K562 (cell line): ENCODE data around the gene CYTH4. TPM values are rescaled to one million over a fixed set of nuclear protein-coding genes. Genes with fewer than 3 reads are reported as not detected.
A peak's percentile ranks its signal among the peaks of the same experiment; 100 is the strongest.

Experiments
- ATAC-seq: fragments of 200-7000 bp; cut with Tn5 transposase; 3 replicates; pipeline ENCODE4 v1.9.1; 2020; ENCODE audit warnings: moderate library complexity
- BruUV-seq: library from RNA; stranded (reverse); fragments of 400-500 nt; replicated peaks from 2 replicates; lab custom pipeline; 2021; lab: Mats Ljungman, UMichigan
- CTCF ChIA-PET: fragments of 300-600 bp; formaldehyde crosslinking; extraction: SDS; loops from one replicate; lab custom pipeline; 2021; ENCODE audit warnings: low intra/inter-chr PET ratio; lab: Yijun Ruan, JAX
- POLR2A ChIA-PET: fragments of 300-600, 350-650 bp; sonication (Branson Sonifier 250); formaldehyde crosslinking; extraction: SDS; loops from one replicate; lab custom pipeline; 2021; ENCODE audit warnings: antibody characterized with exemption, inconsistent platforms; lab: Yijun Ruan, JAX
- DNase-seq, 4 experiments: peaks; one replicate each; pipeline versions ENCODE4 v3.0.0 to v3.0.0-alpha.2; 2011 to 2018; ENCODE audit warnings: low spot score in 3 of 4, mixed read lengths in 3 of 4; ENCODE audit errors: extremely low read depth in 1 of 4
- FAIRE-seq: peaks from 2 replicates; lab custom pipeline; 2011; peaks lifted over from hg19 to GRCh38; lab: Jason Lieb, UNC
- H2AFZ ChIP-seq: 2 replicates; pipeline ENCODE4 v1.6.0; 2011; ENCODE audit warnings: low read depth, low read length, control low read depth, inconsistent platforms
- H3K27ac ChIP-seq: fragments of 200-600 bp; 3 replicates; pipeline ENCODE4 v1.8.0; 2011; ENCODE audit warnings: low read depth, mild to moderate bottlenecking, control low read depth, inconsistent platforms, low read length, moderate library complexity, mixed read lengths; ENCODE audit errors: extremely low read depth
- H3K27me3 ChIP-seq, 2 experiments: fragments of 300-600 bp in 1 of 2; 2 replicates in 1 of 2; 3 replicates in 1 of 2; pipeline versions ENCODE4 v1.6.0 to v1.8.0; 2011; ENCODE audit warnings: inconsistent platforms in 2 of 2, low read length in 2 of 2, mild to moderate bottlenecking in 1 of 2, mixed read lengths in 1 of 2, moderate library complexity in 1 of 2; ENCODE audit not compliant: control insufficient read depth in 2 of 2, insufficient read depth in 2 of 2
- H3K36me3 ChIP-seq: fragments of 300-600 bp; 3 replicates; pipeline ENCODE4 v1.8.0; 2011; ENCODE audit warnings: mild to moderate bottlenecking, low read length, inconsistent platforms; ENCODE audit not compliant: control insufficient read depth, insufficient read depth
- H3K4me1 ChIP-seq, 2 experiments: fragments of 200-600 bp in 1 of 2; replicated peaks in 1 of 2; 2 replicates in 1 of 2; 3 replicates in 1 of 2; pipeline versions ENCODE4 v1.5.1 to v1.8.0; 2011; ENCODE audit warnings: inconsistent platforms in 2 of 2, low read length in 2 of 2, mild to moderate bottlenecking in 1 of 2, mixed read lengths in 1 of 2, moderate library complexity in 1 of 2; ENCODE audit not compliant: control insufficient read depth in 2 of 2, insufficient read depth in 2 of 2
- H3K4me2 ChIP-seq: 2 replicates; pipeline ENCODE4 v1.6.1; 2011; ENCODE audit warnings: low read length, control low read depth, inconsistent platforms, mixed read lengths; ENCODE audit not compliant: insufficient read depth
- H3K4me3 ChIP-seq: fragments of 200-600 bp; sonication (generic), shearing (Covaris generic); 2 replicates; pipeline ENCODE4 v1.5.1; 2016; ENCODE audit warnings: control low read depth, inconsistent platforms
- H3K79me2 ChIP-seq: fragments of 200-600 bp; 3 replicates; pipeline ENCODE4 v1.8.0; 2011; ENCODE audit warnings: low read length, inconsistent platforms; ENCODE audit not compliant: control insufficient read depth, insufficient read depth
- H3K9ac ChIP-seq, 2 experiments: 2 replicates each; pipeline versions ENCODE4 v1.6.0 to v1.6.1; 2011; ENCODE audit warnings: low read depth in 2 of 2, low read length in 2 of 2, control low read depth in 1 of 2, inconsistent platforms in 1 of 2, mild to moderate bottlenecking in 1 of 2, mixed read lengths in 1 of 2; ENCODE audit not compliant: insufficient read depth in 1 of 2
- H3K9me1 ChIP-seq: one replicate; pipeline ENCODE4 v1.6.0; 2011; ENCODE audit warnings: inconsistent platforms, mild to moderate bottlenecking, low read length, moderate library complexity; ENCODE audit not compliant: control insufficient read depth, insufficient read depth
- H3K9me3 ChIP-seq: replicated peaks from 2 replicates; pipeline ENCODE4 v1.5.1; 2011; ENCODE audit warnings: low read depth, low read length, inconsistent platforms; ENCODE audit not compliant: control insufficient read depth, insufficient read depth
- H4K20me1 ChIP-seq: replicated peaks from 2 replicates; pipeline ENCODE4 v1.6.1; 2011; ENCODE audit warnings: low read length, inconsistent platforms, mixed read lengths; ENCODE audit not compliant: control insufficient read depth, insufficient read depth
- BRCA1 ChIP-seq, 2 experiments: fragments of 450-650 bp in 1 of 2; sonication (generic) in 1 of 2; formaldehyde crosslinking in 1 of 2; IDR thresholded peaks; 2 replicates each; pipeline versions ENCODE4 v1.5.0 to v1.6.1; 2017 to 2020; ENCODE audit warnings: mild to moderate bottlenecking in 1 of 2, missing genetic modification reagents in 1 of 2
- ESRRB ChIP-seq: fragments of 250-450 bp; sonication (Bioruptor Pico); IDR thresholded peaks from 2 replicates; pipeline ENCODE4 v1.5.0; 2020; ENCODE audit warnings: mild to moderate bottlenecking, moderate library complexity, borderline replicate concordance
- HMG20B ChIP-seq: fragments of 250-450 bp; sonication (Bioruptor Pico); IDR thresholded peaks from 2 replicates; pipeline ENCODE4 v1.5.0; 2021; ENCODE audit warnings: mild to moderate bottlenecking
- KDM1A ChIP-seq, 2 experiments: fragments of 450-650 bp; IDR thresholded peaks; 2 replicates each; pipeline ENCODE4 v1.6.1; 2016; ENCODE audit warnings: mild to moderate bottlenecking in 2 of 2
- KDM4B ChIP-seq, 2 experiments: fragments of 450-650 bp in 1 of 2; sonication (generic) in 1 of 2; IDR thresholded peaks; 2 replicates each; pipeline ENCODE4 v1.6.1; 2016 to 2017; ENCODE audit warnings: borderline replicate concordance in 2 of 2, antibody characterized with exemption in 1 of 2, low read depth in 1 of 2, mild to moderate bottlenecking in 1 of 2
- LARP7 ChIP-seq: fragments of 450-650 bp; IDR thresholded peaks from 2 replicates; pipeline ENCODE4 v1.6.1; 2016
- MAZ ChIP-seq, 2 experiments: fragments of 450-650 bp in 1 of 2; sonication (generic) in 1 of 2; formaldehyde crosslinking; IDR thresholded peaks in 1 of 2; conservative IDR thresholded peaks in 1 of 2; 2 replicates each; pipeline versions ENCODE4 v1.4.0 to v1.5.0; 2020; ENCODE audit warnings: mild to moderate bottlenecking in 1 of 2, missing genetic modification reagents in 1 of 2
- MBD2 ChIP-seq: sonication (generic); IDR thresholded peaks from 2 replicates; pipeline ENCODE4 v1.6.1; 2016; ENCODE audit warnings: low read depth, borderline replicate concordance
- PCBP1 ChIP-seq: fragments of 200-400 bp; formaldehyde crosslinking; IDR thresholded peaks from 2 replicates; pipeline ENCODE4 v1.6.1; 2018; ENCODE audit warnings: mild to moderate bottlenecking, low read depth, low read length; ENCODE audit not compliant: poor library complexity, severe bottlenecking
- RBFOX2 ChIP-seq: fragments of 200-400 bp; formaldehyde crosslinking; IDR thresholded peaks from 2 replicates; pipeline ENCODE4 v1.6.1; 2017; ENCODE audit warnings: low read depth, mild to moderate bottlenecking, low read length, moderate library complexity
- RBM25 ChIP-seq: fragments of 200-400 bp; formaldehyde crosslinking; IDR thresholded peaks from 2 replicates; pipeline ENCODE4 v1.6.1; 2018; ENCODE audit warnings: low read length, low read depth, moderate library complexity; ENCODE audit not compliant: severe bottlenecking
- SETDB1 ChIP-seq: IDR thresholded peaks from one replicate; pipeline ENCODE4 v1.6.1; 2012; ENCODE audit warnings: low read length, control low read depth, inconsistent platforms
- TRIM24 ChIP-seq, 2 experiments: fragments of 450-650 bp; IDR thresholded peaks; 2 replicates each; pipeline ENCODE4 v1.6.1; 2016
- ZNF277 ChIP-seq: fragments of 250-450 bp; sonication (Bioruptor Pico); IDR thresholded peaks from 2 replicates; pipeline ENCODE4 v1.8.0; 2022; ENCODE audit warnings: inconsistent platforms, mild to moderate bottlenecking, moderate library complexity, borderline replicate concordance
- ZNF639 ChIP-seq, 2 experiments: fragments of 200-800 bp in 1 of 2; sonication (Bioruptor generic) in 1 of 2; sonication (generic) in 1 of 2; formaldehyde crosslinking in 1 of 2; IDR thresholded peaks in 1 of 2; conservative IDR thresholded peaks in 1 of 2; 2 replicates each; pipeline versions ENCODE4 v1.5.0 to v1.6.1; 2016 to 2020; ENCODE audit warnings: missing compliant biosample characterization in 1 of 2, missing genetic modification characterization in 1 of 2, missing genetic modification reagents in 1 of 2
- WGBS: fragments of 100-300 bp; shearing (Covaris generic); methylation state at CpG from one replicate; pipeline ENCODE4 v1.1.6; 2016; ENCODE audit warnings: low coverage, mixed read lengths; ENCODE audit not compliant: insufficient coverage; ENCODE audit errors: missing lambda C conversion rate; 5-methylcytosine and 5-hydroxymethylcytosine counted together
- in situ Hi-C: fragments of 300-500 bp; cut with MboI; formaldehyde crosslinking; loops from 4 replicates; pipeline ENCODE4 v1.15.0; 2018; ENCODE audit warnings: inconsistent platforms, mixed read lengths
- intact Hi-C: fragments of 100-400 bp; cut with micrococcal nuclease; formaldehyde crosslinking; loops from 2 replicates; pipeline ENCODE4 v1.14.2; 2022
- polyA plus RNA-seq, 8 experiments: library from polyadenylated mRNA; depleted of rRNA in 4 of 8; stranded (reverse) in 5 of 8; unstranded in 3 of 8; fragments of >200 nt; fragmentation: Nextera tagmentation in 2 of 8; fragmentation: Illumina TruSeq in 1 of 8; extraction: Ambion mirVana in 2 of 8; extraction: Trizol in 1 of 8; gene quantifications; 2 replicates each; pipeline versions ENCODE4 v1.2.1 to v1.2.3, GENCODE V29; 2011 to 2014; ENCODE audit warnings: inconsistent platforms in 1 of 8, missing spikeins in 1 of 8
- total RNA-seq, 7 experiments: library from RNA; depleted of rRNA in 6 of 7; stranded (reverse); fragments of >200 nt in 6 of 7; fragmentation: Illumina TruSeq in 2 of 7; extraction: Trizol in 2 of 7; gene quantifications; 2 replicates each; pipeline versions ENCODE4 v1.2.1 to v1.2.3, GENCODE V29; 2011 to 2021; ENCODE audit warnings: low replicate concordance in 1 of 7

The CYTH4 gene
- total and polyA plus RNA-seq, 9 of the 15 experiments (the other 6 are each of a cell fraction or from before 2014, with no cell fraction given): 0.03 to 2.0 (median 0.61) TPM; not detected in 1

- Histone ChIP-seq H3K4me1 (peaks cover 0 to 39% of the 10 kb centered on the region in 2 experiments; a peak in 3 of 5 replicates), H3K4me3 (no peak overlapping the region), H3K27ac (no peak overlapping the region), H3K9ac (no peak overlapping the region), H3K4me2 (no peak overlapping the region), H3K27me3 (peaks cover 16 to 61% of the 10 kb centered on the region in 2 experiments; a peak in 4 of 5 replicates), H3K36me3 (no peaks in the 10 kb centered on the region), H3K79me2 (no peaks in the 10 kb centered on the region), H4K20me1 (no peaks in the 10 kb centered on the region; the same call in 1 of the 2 replicates), H3K9me3 (no peaks in the 10 kb centered on the region), H2AFZ (no peak overlapping the region), H3K9me1 (no peaks in the 10 kb centered on the region)
- BruUV-seq: no TSS peak
- ChIA-PET POLR2A (interaction anchor here (0.7 kb wide), 1 partner anchor 36 kb away, joined by 3 read pairs; no protein-coding TSS in a partner anchor), CTCF (no interaction called here)
- WGBS: 12% methylated on average over 33 of the region's 50 CpGs
- no peak for DNase-seq
- in situ Hi-C loops: no loop called here
- no peak for ATAC-seq
- FAIRE-seq: no peak
- intact Hi-C loops: no loop called here
- TF ChIP-seq RBFOX2: no peak
- TF ChIP-seq ZNF639 (CRISPR knock-in tag; conservative IDR thresholded peaks at IDR 0.05 in 1 of 2, IDR thresholded peaks at IDR 0.05 in 1 of 2): no peak
- peak; percentile 26 for TF ChIP-seq PCBP1
- TF ChIP-seq KDM4B (IDR thresholded peaks at IDR 0.05; ENCODE audit: borderline replicate concordance in 2 of 2, low read depth in 1 of 2): no peak
- no peak for TF ChIP-seq MAZ (CRISPR knock-in tag; conservative IDR thresholded peaks at IDR 0.05 in 1 of 2, IDR thresholded peaks at IDR 0.05 in 1 of 2)
- no peak for TF ChIP-seq SETDB1
- peak; percentile 27 for TF ChIP-seq RBM25
- TF ChIP-seq KDM1A (IDR thresholded peaks at IDR 0.05): no peak; a peak in 1 of 4 replicates
- no peak for TF ChIP-seq ESRRB
- no peak for TF ChIP-seq BRCA1 (IDR thresholded peaks at IDR 0.05)
- no peak for TF ChIP-seq BRCA1 (CRISPR knock-in tag; IDR thresholded peaks at IDR 0.05)
- TF ChIP-seq LARP7: no peak
- no peak for TF ChIP-seq ZNF277 (CRISPR knock-in tag)
- TF ChIP-seq MBD2: no peak
- no peak for TF ChIP-seq TRIM24 (IDR thresholded peaks at IDR 0.05)
- no peak for TF ChIP-seq HMG20B (CRISPR knock-in tag)
These were observed 52.8 kb downstream of the CYTH4 start for GRCh38 chr22:37334859-37335805.
